Endothelial cell of umbilical vein (primary cell): ENCODE data around the gene DYNAP. TPM values are rescaled to one million over a fixed set of nuclear protein-coding genes. Genes with fewer than 3 reads are reported as not detected.

Source experiments
- BruUV-seq: library from RNA; stranded (reverse); fragments of 400-500 nt; replicated peaks from 2 replicates; lab custom pipeline; 2021; lab: Mats Ljungman, UMichigan
- CTCF ChIA-PET: fragments of 300-600, 350-600 bp; sonication (Branson Sonifier 250); formaldehyde crosslinking; loops from one replicate; lab custom pipeline; 2021; ENCODE audit warnings: antibody characterized with exemption, inconsistent platforms; lab: Charles Lee
- POLR2A ChIA-PET: fragments of 300-600, 350-600 bp; sonication (Branson Sonifier 250); formaldehyde crosslinking; loops from one replicate; lab custom pipeline; 2021; ENCODE audit warnings: antibody characterized with exemption, inconsistent platforms; lab: Charles Lee
- DNase-seq: peaks from one replicate; pipeline ENCODE4 v3.0.0-alpha.2; 2011; ENCODE audit warnings: low read depth, low spot score
- FAIRE-seq: peaks from 2 replicates; lab custom pipeline; 2011; peaks lifted over from hg19 to GRCh38; lab: Jason Lieb, UNC
- H2AFZ ChIP-seq: 2 replicates; pipeline ENCODE4 v1.6.0; 2012; ENCODE audit warnings: low read depth, low read length, control low read depth, inconsistent platforms
- H3K27ac ChIP-seq: 2 replicates; pipeline ENCODE4 v1.5.1; 2011; ENCODE audit warnings: low read depth, mild to moderate bottlenecking, control low read depth, low read length, moderate library complexity; ENCODE audit not compliant: insufficient read depth
- H3K27me3 ChIP-seq, 2 experiments: 2 replicates each; pipeline versions ENCODE4 v1.6.0 to v1.6.1; 2011; ENCODE audit warnings: low read length in 2 of 2, mixed read lengths in 1 of 2; ENCODE audit not compliant: control insufficient read depth in 2 of 2, insufficient read depth in 2 of 2
- H3K36me3 ChIP-seq, 2 experiments: 2 replicates in 1 of 2; 3 replicates in 1 of 2; pipeline ENCODE4 v1.5.1; 2011; ENCODE audit warnings: low read length in 2 of 2, mild to moderate bottlenecking in 1 of 2, moderate library complexity in 1 of 2; ENCODE audit not compliant: control insufficient read depth in 2 of 2, insufficient read depth in 2 of 2; ENCODE audit errors: extremely low read depth in 1 of 2
- H3K4me1 ChIP-seq: 3 replicates; pipeline ENCODE4 v1.5.1; 2011; ENCODE audit warnings: mild to moderate bottlenecking, low read length; ENCODE audit not compliant: control insufficient read depth, insufficient read depth; ENCODE audit errors: extremely low read depth
- H3K4me2 ChIP-seq: 2 replicates; pipeline ENCODE4 v1.6.1; 2011; ENCODE audit warnings: low read length, control low read depth, mixed read lengths; ENCODE audit not compliant: insufficient read depth
- H3K4me3 ChIP-seq, 3 experiments: fragments of 200-600 bp in 1 of 3; sonication (generic), shearing (Covaris generic) in 1 of 3; replicated peaks in 1 of 3; 2 replicates each; pipeline ENCODE4 v1.5.1; 2011 to 2016; ENCODE audit warnings: control low read depth in 3 of 3, low read length in 3 of 3, mild to moderate bottlenecking in 2 of 3, inconsistent platforms in 1 of 3, low read depth in 1 of 3, moderate library complexity in 1 of 3; ENCODE audit not compliant: insufficient read depth in 1 of 3
- H3K79me2 ChIP-seq: 2 replicates; pipeline ENCODE4 v1.6.0; 2012; ENCODE audit warnings: low read length, inconsistent platforms; ENCODE audit not compliant: control insufficient read depth, insufficient read depth
- H3K9ac ChIP-seq: replicated peaks from 2 replicates; pipeline ENCODE3; 2011; ENCODE audit warnings: low read length, control low read depth; ENCODE audit not compliant: insufficient read depth; ENCODE audit errors: extremely low read depth
- H3K9me1 ChIP-seq: replicated peaks from 3 replicates; pipeline ENCODE4 v1.6.0; 2011; ENCODE audit warnings: mild to moderate bottlenecking, low read length; ENCODE audit not compliant: control insufficient read depth, insufficient read depth; ENCODE audit errors: extremely low read depth
- H3K9me3 ChIP-seq: replicated peaks from 2 replicates; pipeline ENCODE4 v1.5.1; 2012; ENCODE audit warnings: low read length, inconsistent platforms; ENCODE audit not compliant: control insufficient read depth, insufficient read depth
- H4K20me1 ChIP-seq: replicated peaks from 2 replicates; pipeline ENCODE3; 2011; ENCODE audit warnings: mild to moderate bottlenecking, low read length; ENCODE audit not compliant: control insufficient read depth, insufficient read depth; ENCODE audit errors: extremely low read depth
- CTCF ChIP-seq, 2 donors: IDR thresholded peaks; 1 replicate in 1 of 2; 2 replicates in 1 of 2; pipeline ENCODE4 v1.5.1; 2011; ENCODE audit warnings: low read length in 2 of 2, mild to moderate bottlenecking in 2 of 2, moderate library complexity in 2 of 2, control low read depth in 1 of 2, inconsistent platforms in 1 of 2, low read depth in 1 of 2; ENCODE audit not compliant: insufficient read depth in 1 of 2; ENCODE audit errors: extremely low read depth in 1 of 2
- EZH2 ChIP-seq: IDR thresholded peaks from 2 replicates; pipeline ENCODE4 v1.6.1; 2012; ENCODE audit warnings: borderline replicate concordance, low read depth, mild to moderate bottlenecking, moderate library complexity, low read length, inconsistent platforms; ENCODE audit not compliant: severe bottlenecking
- MAX ChIP-seq: IDR thresholded peaks from 2 replicates; pipeline ENCODE4 v1.6.1; 2011; ENCODE audit not compliant: insufficient read depth, insufficient read length
- MYC ChIP-seq: IDR thresholded peaks from one replicate; pipeline ENCODE4 v1.6.1; 2011; ENCODE audit warnings: mild to moderate bottlenecking, low read depth, low read length
- POLR2A ChIP-seq: IDR thresholded peaks from 2 replicates; pipeline ENCODE4 v1.6.1; 2012; ENCODE audit warnings: low read depth, mild to moderate bottlenecking, control low read depth, low read length
- dilution Hi-C: fragments of 300-500 bp; cut with MboI; formaldehyde crosslinking; loops from one replicate; pipeline ENCODE4 v1.15.0; 2019; ENCODE audit warnings: low sequenced_read_pairs; ENCODE audit not compliant: extremely low pct_ligation_motif_present
- intact Hi-C: fragments of 100-400 bp; cut with micrococcal nuclease; formaldehyde crosslinking; loops from one replicate; pipeline ENCODE4 v1.10.0; 2022
- polyA plus RNA-seq, 4 experiments: library from polyadenylated mRNA; depleted of rRNA in 3 of 4; stranded (reverse) in 3 of 4; unstranded in 1 of 4; fragments of >200 nt; gene quantifications; 2 replicates each; pipeline versions ENCODE4 v1.2.1 to v1.2.3, GENCODE V29; 2011 to 2012; ENCODE audit warnings: missing spikeins in 1 of 4
- total RNA-seq: library from RNA; stranded (reverse); gene quantifications from 2 replicates; pipeline ENCODE4 v1.2.3, GENCODE V29; 2021

The DYNAP gene
- total and polyA plus RNA-seq, 2 donors (not counting 3 experiments of a cell fraction or from before 2014, with no cell fraction given): not detected

GRCh38 chr18:54647176-54647575 lies 56.1 kb downstream of the DYNAP start:
- H3K9me1 ChIP-seq: no peaks in the 10 kb centered on the region
- CTCF ChIA-PET: interaction anchor here (0.8 to 1.1 kb wide), 3 partner anchors 203 to 257 kb away, joined by 3 to 4 read pairs (median 3); no protein-coding TSS in a partner anchor
- BruUV-seq: no TSS peak
- no peaks in the 10 kb centered on the region for H3K9me3 ChIP-seq
- TF ChIP-seq POLR2A (no peak), MYC (no peak), MAX (no peak), CTCF (IDR thresholded peaks at IDR 0.05; ENCODE audit: extremely low read depth in 1 of 2, insufficient read depth in 1 of 2, low read depth in 1 of 2, low read length in 2 of 2) (peak in 1 of 2 donors; percentile 7), EZH2 (no peak)
- FAIRE-seq (no peak), DNase-seq (peak; percentile 19)
- no peak overlapping the region for H2AFZ ChIP-seq
- no peaks in the 10 kb centered on the region for H3K4me1 ChIP-seq
- no peak overlapping the region for H3K9ac ChIP-seq
- intact Hi-C loops: loop anchor here (1.0 kb wide), 2 partner anchors 203 to 255 kb away; no protein-coding TSS in a partner anchor
- peaks cover 5 to 6% of the 10 kb centered on the region in 2 experiments for H3K27me3 ChIP-seq
- dilution Hi-C loops: no loop called here
- H3K79me2 ChIP-seq: no peaks in the 10 kb centered on the region
- no peaks in the 10 kb centered on the region for H4K20me1 ChIP-seq
- H3K27ac ChIP-seq: no peak overlapping the region
- POLR2A ChIA-PET: no interaction called here
- H3K4me2 ChIP-seq: no peak overlapping the region
- no peaks in the 10 kb centered on the region for H3K36me3 ChIP-seq
- H3K4me3 ChIP-seq: no peak overlapping the region

Other genes starting within 250 kb of the DYNAP start
- not detected in 2 replicates for gene STARD6, start 233.4 kb upstream of the DYNAP start, total RNA-seq
- not detected in 2 replicates for gene STARD6, start 233.4 kb upstream of the DYNAP start, polyA plus RNA-seq
- 20.8 and 21.4 TPM in 2 replicates for gene C18orf54, start 233.3 kb upstream of the DYNAP start, total RNA-seq
- 2.6 and 4.2 TPM in 2 replicates for gene C18orf54, start 233.3 kb upstream of the DYNAP start, polyA plus RNA-seq
- 0.09 TPM in 1 of 2 replicates, not detected in the other for gene RAB27B, start 237.2 kb downstream of the DYNAP start, total RNA-seq
- not detected in 2 replicates for gene RAB27B, start 237.2 kb downstream of the DYNAP start, polyA plus RNA-seq